ENCODE results near the gene CAAP1.

Gene CAAP1, protein sequence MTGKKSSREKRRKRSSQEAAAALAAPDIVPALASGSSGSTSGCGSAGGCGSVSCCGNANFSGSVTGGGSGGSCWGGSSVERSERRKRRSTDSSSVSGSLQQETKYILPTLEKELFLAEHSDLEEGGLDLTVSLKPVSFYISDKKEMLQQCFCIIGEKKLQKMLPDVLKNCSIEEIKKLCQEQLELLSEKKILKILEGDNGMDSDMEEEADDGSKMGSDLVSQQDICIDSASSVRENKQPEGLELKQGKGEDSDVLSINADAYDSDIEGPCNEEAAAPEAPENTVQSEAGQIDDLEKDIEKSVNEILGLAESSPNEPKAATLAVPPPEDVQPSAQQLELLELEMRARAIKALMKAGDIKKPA

DNA sequence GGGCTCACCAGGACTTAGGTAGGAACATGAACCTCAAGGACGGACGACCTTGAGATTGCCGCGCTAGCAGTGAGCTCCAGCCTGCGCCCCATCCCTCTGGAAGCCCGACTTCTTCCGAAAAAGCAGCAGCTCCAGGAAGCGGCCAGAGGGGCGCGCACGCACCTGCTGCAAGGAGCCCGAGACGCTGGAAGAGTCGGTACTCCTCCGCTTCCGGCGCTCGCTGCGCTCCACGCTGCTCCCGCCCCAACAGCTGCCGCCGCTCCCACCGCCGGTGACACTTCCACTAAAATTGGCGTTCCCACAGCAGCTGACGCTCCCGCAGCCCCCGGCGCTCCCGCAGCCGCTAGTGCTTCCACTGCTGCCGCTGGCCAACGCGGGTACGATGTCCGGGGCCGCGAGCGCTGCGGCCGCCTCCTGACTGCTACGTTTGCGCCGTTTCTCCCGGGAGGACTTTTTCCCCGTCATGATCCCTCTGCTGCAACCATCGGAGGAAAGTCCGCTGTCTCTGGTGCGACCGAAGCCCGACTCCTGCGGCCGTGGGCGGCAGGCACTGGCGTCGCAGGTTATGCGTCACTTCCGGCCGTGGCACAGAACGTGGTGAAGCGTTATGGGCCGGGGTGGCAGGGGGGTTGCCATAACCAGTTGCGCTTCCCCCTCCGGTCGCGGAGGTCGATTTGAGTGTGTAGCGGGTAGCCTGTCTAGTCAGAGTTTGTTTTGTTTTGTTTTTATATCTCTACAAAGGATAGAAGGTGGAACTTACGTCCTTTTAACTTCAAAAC, at the start of gene CAAP1:
Gene CAAP1 (minus strand): TSS at position 552 of the 779 bp plus-strand sequence. CDS start 87 bp downstream, at position 465.
- Mint-ChIP-seq H3K27me3 (no peaks in the 10 kb centered on the region), H3K4me3 (peak within 1 kb of the TSS; percentile 100), H3K27ac (peak within 1 kb of the TSS; percentile 99), H3K9me3 (ENCODE audit: low read depth) (peaks cover 5% of the 10 kb centered on the region), H3K36me3 (peaks cover 5% of the 10 kb centered on the region), H3K4me1 (ENCODE audit: low read depth) (peaks cover 44% of the 10 kb centered on the region)

DNA sequence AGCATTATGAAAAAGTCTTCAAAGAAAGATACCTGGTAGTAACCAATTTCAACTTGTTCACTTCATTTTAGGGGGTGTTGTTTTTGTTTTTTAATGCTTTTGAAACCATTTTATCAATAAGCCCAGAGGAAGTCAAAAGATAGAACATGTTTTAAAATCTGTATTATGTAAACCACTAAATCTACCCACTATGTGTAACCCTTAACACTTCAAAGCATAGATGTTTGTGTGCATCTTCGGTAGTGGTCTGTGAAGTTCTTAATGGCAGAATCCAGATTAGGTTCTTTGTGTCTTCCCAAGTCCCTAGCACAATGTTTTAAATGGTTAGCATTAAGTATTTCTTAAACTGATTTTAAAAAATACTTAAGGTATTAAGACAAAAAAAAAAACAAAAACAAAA, 48.2 kb upstream of the CAAP1 start:
- Mint-ChIP-seq H3K4me1 (ENCODE audit: low read depth) (peaks cover 77% of the 10 kb centered on the region), H3K36me3 (peaks cover 14% of the 10 kb centered on the region), H3K27ac (peak overlapping the region; percentile 64), H3K27me3 (no peaks in the 10 kb centered on the region), H3K9me3 (ENCODE audit: low read depth) (peaks cover 8% of the 10 kb centered on the region), H3K4me3 (peak overlapping the region; percentile 8)

DNA sequence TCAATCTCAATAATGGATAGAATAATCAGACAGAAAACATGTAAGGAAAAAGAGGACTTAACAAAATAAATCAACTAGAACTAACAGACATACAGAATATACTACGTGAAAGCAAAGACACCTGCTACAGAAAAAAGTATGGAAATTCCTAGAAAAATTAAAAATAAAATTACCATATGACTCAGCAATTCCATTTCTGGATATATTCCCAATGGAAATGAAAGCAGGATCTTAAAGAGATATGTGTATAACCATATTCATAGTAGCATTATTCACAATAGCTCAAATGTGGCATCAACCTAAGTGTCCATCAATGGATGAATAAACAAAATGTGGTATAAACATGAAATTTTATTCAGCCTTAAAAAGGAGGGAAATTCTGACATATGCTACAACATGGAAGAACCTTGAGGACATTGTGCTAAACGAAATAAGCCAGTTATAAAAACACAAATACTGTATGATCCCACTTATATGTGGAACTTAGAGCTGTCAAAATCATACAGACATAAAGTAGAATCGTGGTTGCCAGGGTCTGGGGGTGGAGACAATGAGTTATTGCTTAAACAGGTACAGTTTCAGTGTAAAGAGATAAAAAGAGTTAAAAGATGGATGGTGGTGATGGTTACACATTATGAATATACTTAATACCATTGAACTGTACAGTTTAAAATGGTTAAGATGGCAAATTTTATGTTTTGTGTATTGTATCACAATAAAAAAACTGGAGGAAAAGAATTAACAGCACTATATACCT, 47.5 kb upstream of the CAAP1 start:
- H3K27me3 Mint-ChIP-seq, result no peaks in the 10 kb centered on the region
- peaks cover 8% of the 10 kb centered on the region for H3K9me3 Mint-ChIP-seq (ENCODE audit: low read depth)
- peak overlapping the region; percentile 64 for H3K27ac Mint-ChIP-seq
- peak overlapping the region; percentile 8 for H3K4me3 Mint-ChIP-seq
- peaks cover 14% of the 10 kb centered on the region for H3K36me3 Mint-ChIP-seq
- peaks cover 75% of the 10 kb centered on the region for H3K4me1 Mint-ChIP-seq (ENCODE audit: low read depth)

DNA sequence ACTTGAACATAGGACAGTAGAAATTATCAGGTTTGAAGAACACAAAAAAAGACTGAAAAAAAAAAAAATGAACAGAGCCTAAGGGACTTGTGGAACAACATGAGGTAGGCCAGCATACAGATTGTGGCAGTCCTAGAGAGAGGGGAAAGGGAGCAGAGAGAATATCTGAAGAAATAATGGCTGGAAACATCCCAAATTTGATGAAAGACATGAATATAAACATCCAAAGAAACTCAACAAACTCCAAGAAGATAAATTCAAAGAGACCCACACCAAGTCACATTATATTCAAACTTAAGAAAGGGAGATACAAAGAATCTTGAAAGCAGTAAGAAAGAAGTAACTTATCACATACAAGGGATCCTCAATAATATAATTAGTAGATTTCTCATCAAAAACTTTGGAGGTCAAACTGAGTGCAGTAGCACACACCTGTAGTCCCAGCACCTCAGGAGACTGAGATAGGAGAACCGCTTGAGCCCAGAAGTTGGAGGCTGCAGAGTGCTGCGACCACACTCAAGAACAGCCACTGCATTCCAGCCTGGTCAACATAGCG, 45.3 kb upstream of the CAAP1 start:
- Mint-ChIP-seq H3K27ac (no peak overlapping the region), H3K27me3 (no peaks in the 10 kb centered on the region), H3K4me3 (peak overlapping the region; percentile 15), H3K4me1 (ENCODE audit: low read depth) (peaks cover 55% of the 10 kb centered on the region), H3K9me3 (ENCODE audit: low read depth) (peaks cover 8% of the 10 kb centered on the region), H3K36me3 (peaks cover 8% of the 10 kb centered on the region)

DNA sequence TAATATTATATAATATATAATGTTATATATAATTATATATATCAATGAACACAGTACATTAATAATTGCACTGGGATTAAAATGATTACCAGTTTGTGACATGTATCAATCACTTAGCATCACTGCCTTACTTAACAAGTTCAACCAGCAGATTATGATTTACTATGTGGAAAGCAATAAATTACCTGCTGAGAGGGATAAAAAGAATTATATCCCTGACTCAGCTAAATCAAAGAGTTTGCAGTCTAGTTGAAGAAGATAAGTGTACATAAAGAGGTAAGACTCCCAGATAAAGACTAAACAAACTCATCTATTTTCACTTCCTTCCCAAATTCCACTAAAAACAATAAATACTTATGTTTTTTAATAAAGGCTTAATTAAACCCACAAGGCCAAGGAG, 43.2 kb upstream of the CAAP1 start:
- Mint-ChIP-seq H3K4me3 (no peak overlapping the region), H3K36me3 (peaks cover 9% of the 10 kb centered on the region), H3K27me3 (no peaks in the 10 kb centered on the region), H3K27ac (no peak overlapping the region), H3K4me1 (ENCODE audit: low read depth) (peaks cover 44% of the 10 kb centered on the region), H3K9me3 (ENCODE audit: low read depth) (peaks cover 8% of the 10 kb centered on the region)

DNA sequence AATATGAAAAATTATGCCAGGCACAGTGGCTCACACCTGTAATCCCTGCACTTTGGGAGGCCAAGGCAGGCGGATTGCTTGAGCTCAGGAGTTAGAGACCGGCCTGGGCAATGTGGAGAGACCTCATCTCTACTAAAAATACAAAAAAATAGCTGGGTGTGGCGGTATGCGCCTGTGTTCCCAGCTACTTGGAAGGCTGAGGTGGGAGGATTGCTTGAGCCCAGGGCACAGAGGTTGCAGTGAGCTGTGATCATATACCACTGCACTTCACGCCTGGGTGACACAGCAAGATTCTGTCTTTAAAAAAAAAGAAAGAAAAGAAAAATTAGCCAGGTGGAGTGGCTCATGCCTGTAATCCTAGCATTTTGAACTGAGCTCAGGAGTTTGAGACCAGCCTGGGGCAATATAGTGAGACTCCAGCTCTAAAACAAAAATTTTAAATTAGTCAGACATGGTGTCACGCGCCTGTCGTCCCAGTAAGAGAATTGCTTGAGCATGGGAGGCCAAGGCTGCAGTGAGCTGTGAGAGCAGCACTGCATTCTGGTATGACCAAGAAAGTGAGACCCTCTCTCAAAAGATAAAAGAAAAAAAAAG, 36.4 kb upstream of the CAAP1 start:
- H3K36me3 Mint-ChIP-seq, result peaks cover 11% of the 10 kb centered on the region
- H3K4me3 Mint-ChIP-seq, result no peak overlapping the region
- H3K27ac Mint-ChIP-seq, result no peak overlapping the region
- H3K27me3 Mint-ChIP-seq, result no peaks in the 10 kb centered on the region
- peaks cover 6% of the 10 kb centered on the region for H3K4me1 Mint-ChIP-seq (ENCODE audit: low read depth)
- no peaks in the 10 kb centered on the region for H3K9me3 Mint-ChIP-seq (ENCODE audit: low read depth)

DNA sequence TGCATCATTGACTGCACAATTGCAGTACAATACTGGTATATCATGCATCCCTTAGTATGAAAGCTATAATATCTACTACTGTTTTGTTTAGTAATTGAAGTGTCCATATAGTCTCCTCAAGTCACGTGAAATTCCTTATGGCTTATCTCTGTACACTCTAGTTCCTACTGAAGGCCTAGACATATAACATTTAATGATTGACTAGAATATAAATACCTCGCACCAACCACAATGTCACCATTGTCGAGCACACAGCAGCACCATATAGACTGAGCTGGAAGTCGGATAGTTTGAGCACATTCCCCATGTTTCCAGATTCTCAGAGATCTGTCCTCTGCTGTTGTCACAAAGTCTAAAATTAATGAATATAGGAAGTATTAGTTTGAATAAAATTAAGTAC, 33.0 kb upstream of the CAAP1 start:
- Mint-ChIP-seq H3K4me1 (ENCODE audit: low read depth) (peaks cover 5% of the 10 kb centered on the region), H3K4me3 (no peak overlapping the region), H3K9me3 (ENCODE audit: low read depth) (no peaks in the 10 kb centered on the region), H3K27me3 (no peaks in the 10 kb centered on the region), H3K27ac (no peak overlapping the region), H3K36me3 (peaks cover 26% of the 10 kb centered on the region)

DNA sequence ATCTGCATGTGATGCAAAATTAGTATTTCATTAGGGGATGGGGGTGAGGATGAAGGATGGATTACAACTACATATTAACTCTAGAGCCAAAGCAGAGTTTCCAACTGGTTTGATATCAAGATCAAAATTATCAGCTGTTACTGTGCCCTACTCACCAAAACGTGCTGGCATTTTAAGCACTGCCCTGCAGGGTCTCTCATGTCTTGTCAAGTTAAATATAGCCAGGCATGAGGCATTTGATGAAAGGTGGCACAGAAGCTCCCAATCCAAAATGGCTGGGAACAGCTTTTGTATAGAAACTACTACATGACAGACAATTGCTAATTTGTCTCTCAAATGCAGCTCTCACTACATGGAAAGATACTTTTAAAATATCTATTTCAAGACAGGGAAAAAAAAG, 27.1 kb upstream of the CAAP1 start:
- Mint-ChIP-seq H3K9me3 (ENCODE audit: low read depth) (no peaks in the 10 kb centered on the region), H3K4me3 (no peak overlapping the region), H3K4me1 (ENCODE audit: low read depth) (no peaks in the 10 kb centered on the region), H3K27ac (no peak overlapping the region), H3K36me3 (peaks cover 27% of the 10 kb centered on the region), H3K27me3 (no peaks in the 10 kb centered on the region)

DNA sequence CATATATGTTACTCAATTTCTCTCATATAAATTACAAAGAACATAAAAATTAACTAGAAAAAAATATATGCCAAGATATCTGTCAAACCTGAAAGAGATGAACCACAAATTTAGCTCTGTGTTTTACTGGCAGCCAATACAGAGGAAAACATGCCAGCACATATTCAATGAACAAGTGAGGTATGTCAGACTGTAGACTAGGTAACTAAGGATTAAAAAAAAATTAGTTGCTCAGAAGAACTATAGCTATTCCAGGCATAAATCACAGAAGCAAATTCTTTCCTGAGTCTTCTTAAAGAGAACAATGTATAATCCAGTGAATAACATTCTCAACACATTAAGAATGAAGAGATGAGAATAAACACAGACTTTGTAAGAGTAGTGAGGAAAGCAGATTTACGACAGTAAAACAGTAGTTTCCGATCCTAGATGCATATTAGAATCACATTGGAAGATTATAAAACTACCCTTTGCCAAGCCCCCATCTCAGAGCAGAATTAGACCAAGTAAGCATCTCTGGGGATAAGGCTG, 20.6 kb upstream of the CAAP1 start:
- Mint-ChIP-seq H3K27me3 (no peaks in the 10 kb centered on the region), H3K4me1 (ENCODE audit: low read depth) (no peaks in the 10 kb centered on the region), H3K9me3 (ENCODE audit: low read depth) (no peaks in the 10 kb centered on the region), H3K4me3 (no peak overlapping the region), H3K36me3 (peaks cover 16% of the 10 kb centered on the region), H3K27ac (no peak overlapping the region)

DNA sequence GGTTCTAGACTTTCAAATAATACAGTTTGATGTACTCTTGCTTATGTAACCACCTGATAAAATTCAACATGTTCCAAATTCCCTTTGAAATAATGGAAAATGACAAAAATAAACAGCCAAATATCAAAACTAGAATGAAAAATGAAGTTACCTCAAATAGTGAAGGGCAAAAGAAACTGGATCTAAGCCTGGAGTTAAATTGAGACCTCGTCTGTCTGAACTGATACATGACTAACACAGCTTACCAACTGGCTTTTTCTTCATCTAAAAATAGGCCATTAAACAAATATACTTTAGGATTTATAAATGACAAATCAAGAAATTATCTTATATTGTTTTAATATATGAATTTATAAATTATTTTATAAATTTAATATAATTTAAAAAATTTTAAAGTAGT, 12.1 kb upstream of the CAAP1 start:
- H3K36me3 Mint-ChIP-seq, result peaks cover 16% of the 10 kb centered on the region
- H3K27me3 Mint-ChIP-seq, result no peaks in the 10 kb centered on the region
- H3K4me3 Mint-ChIP-seq, result no peak overlapping the region
- H3K27ac Mint-ChIP-seq, result no peak overlapping the region
- H3K9me3 Mint-ChIP-seq (ENCODE audit: low read depth), result no peaks in the 10 kb centered on the region
- H3K4me1 Mint-ChIP-seq (ENCODE audit: low read depth), result no peaks in the 10 kb centered on the region

DNA sequence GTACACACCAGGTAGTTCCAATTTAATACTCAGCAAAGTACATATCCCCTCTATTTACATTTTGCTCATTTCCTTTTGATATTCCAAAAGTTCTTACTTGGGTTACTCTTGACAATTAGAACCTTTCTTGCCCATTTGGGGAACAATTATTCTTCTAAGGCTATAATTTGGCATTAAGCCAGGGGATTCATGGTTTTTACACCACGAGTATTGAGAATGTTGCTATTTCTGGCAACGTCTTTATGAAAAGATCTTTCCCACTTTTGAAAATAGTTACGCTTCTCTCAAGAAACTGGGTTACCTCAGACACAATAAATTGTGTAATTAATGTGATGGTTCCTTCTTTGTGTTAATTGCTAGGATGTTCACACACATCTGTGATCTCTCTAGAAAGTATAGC, 11.5 kb upstream of the CAAP1 start:
- Mint-ChIP-seq H3K36me3 (peaks cover 16% of the 10 kb centered on the region), H3K27ac (no peak overlapping the region), H3K4me1 (ENCODE audit: low read depth) (no peaks in the 10 kb centered on the region), H3K9me3 (ENCODE audit: low read depth) (no peaks in the 10 kb centered on the region), H3K4me3 (no peak overlapping the region), H3K27me3 (no peaks in the 10 kb centered on the region)

DNA sequence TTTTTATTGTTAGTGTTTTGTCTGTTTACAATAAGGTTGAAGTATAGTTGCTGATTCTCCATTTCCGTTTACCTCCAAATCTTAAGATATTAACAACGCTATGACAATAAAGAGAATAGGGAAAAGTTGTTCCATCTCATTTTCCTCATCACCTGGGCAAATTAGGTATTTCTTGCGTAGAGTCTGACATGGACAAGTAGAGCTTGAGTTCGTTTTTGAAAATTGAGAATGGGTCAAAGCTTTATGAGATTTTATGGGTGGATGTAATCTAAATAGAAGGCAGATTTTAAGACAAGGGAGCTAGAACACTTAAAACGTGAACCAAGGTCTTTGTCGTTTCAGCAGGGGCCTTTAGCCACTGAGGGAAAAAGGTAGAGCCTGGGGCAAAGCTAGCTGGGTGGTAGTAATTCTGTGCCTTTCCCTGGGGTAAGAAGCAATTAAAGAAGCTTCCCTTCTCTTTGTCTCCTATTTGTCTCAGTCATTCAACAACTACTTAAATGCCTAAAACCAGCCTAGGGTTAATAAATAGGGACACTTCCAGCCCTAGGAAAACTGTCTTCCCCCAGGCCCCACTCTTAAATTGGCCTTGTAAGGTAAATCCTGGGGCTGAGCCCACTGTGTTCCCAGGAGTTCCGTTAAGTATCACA, 551 bp upstream of the CAAP1 start:
- H3K36me3 Mint-ChIP-seq, result peaks cover 5% of the 10 kb centered on the region
- peak overlapping the region; percentile 99 for H3K27ac Mint-ChIP-seq
- H3K4me3 Mint-ChIP-seq, result peak overlapping the region; percentile 100
- H3K4me1 Mint-ChIP-seq (ENCODE audit: low read depth), result peaks cover 39% of the 10 kb centered on the region
- peaks cover 5% of the 10 kb centered on the region for H3K9me3 Mint-ChIP-seq (ENCODE audit: low read depth)
- H3K27me3 Mint-ChIP-seq, result no peaks in the 10 kb centered on the region

DNA sequence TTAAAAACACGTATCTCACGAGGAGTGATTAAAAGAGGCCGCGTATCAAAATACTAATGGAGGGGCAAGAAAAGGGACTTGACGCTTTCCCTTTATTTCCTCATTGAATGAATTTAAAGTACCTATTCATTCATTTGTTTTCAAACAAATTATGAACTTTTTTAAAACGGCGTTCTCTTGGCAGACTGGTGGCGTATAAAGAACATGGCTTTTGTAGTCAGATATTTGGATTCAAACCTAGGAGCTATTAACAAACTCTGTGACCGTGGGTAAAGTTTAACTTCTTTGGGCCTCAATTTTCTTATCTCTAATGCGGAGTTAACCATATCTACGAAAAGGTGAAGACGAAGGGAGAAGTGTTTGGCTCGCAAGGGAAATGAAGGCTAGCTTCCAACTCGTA, 876 bp downstream of the CAAP1 start:
- H3K4me1 Mint-ChIP-seq (ENCODE audit: low read depth), result peaks cover 44% of the 10 kb centered on the region
- H3K9me3 Mint-ChIP-seq (ENCODE audit: low read depth), result peaks cover 5% of the 10 kb centered on the region
- H3K36me3 Mint-ChIP-seq, result peaks cover 5% of the 10 kb centered on the region
- peak overlapping the region; percentile 99 for H3K27ac Mint-ChIP-seq
- no peaks in the 10 kb centered on the region for H3K27me3 Mint-ChIP-seq
- H3K4me3 Mint-ChIP-seq, result peak overlapping the region; percentile 100

DNA sequence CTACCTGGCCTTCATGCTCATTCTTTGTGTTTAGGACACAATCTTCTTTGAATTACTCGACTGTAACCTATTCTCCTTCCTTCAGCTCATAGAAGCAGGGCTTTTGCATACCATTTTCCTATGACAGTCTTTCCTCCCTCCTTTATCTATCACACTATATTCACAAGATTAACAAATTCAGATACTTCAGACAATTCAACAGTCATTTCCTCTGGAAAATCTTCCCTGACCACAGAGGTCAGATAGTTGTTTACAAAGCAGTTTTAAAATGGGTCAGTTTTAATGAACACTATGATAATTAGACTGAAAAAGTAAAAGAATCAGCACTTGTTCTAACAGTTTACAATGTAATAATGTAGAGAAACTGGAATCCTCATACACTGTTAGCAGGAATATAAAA, 4.3 kb downstream of the CAAP1 start:
- Mint-ChIP-seq H3K36me3 (peaks cover 4% of the 10 kb centered on the region), H3K9me3 (ENCODE audit: low read depth) (no peaks in the 10 kb centered on the region), H3K4me1 (ENCODE audit: low read depth) (peaks cover 44% of the 10 kb centered on the region), H3K27me3 (no peaks in the 10 kb centered on the region), H3K27ac (no peak overlapping the region), H3K4me3 (peak overlapping the region; percentile 6)

Data from activated naive CD8-positive, alpha-beta T cell (primary cell).